Activated naive CD4-positive, alpha-beta T cell treated with anti-CD3 and anti-CD28 coated beads for 36 hours (primary cell): ENCODE results near the gene LRP8. TPM values are rescaled to one million over a fixed set of nuclear protein-coding genes. Genes with fewer than 3 reads are reported as not detected.
A peak's percentile ranks its signal among the peaks of the same experiment; 100 is the strongest.

ENCODE experiments used
- CTCF ChIA-PET: fragments of 350-600 bp; sonication (Branson Sonifier 250); formaldehyde crosslinking; loops from one replicate; lab custom pipeline; 2021; ENCODE audit warnings: antibody characterized with exemption; lab: Charles Lee
- DNase-seq: peaks from one replicate; pipeline ENCODE4 v3.0.0-alpha.2; 2020
- H3K27ac Mint-ChIP-seq: one replicate; pipeline ENCODE4 v1.8.0; 2021; ENCODE audit warnings: mild to moderate bottlenecking, mixed read lengths
- H3K27me3 Mint-ChIP-seq: one replicate; pipeline ENCODE4 v1.8.0; 2021; ENCODE audit warnings: low read depth, mixed read lengths
- H3K36me3 Mint-ChIP-seq: one replicate; pipeline ENCODE4 v1.8.0; 2021; ENCODE audit warnings: low read depth, mixed read lengths
- H3K4me1 Mint-ChIP-seq: one replicate; pipeline ENCODE4 v1.8.0; 2021; ENCODE audit warnings: low read depth, mixed read lengths
- H3K4me3 Mint-ChIP-seq: one replicate; pipeline ENCODE4 v1.8.0; 2021; ENCODE audit warnings: mild to moderate bottlenecking, moderate library complexity, mixed read lengths
- H3K9me3 Mint-ChIP-seq: one replicate; pipeline ENCODE4 v1.8.0; 2021; ENCODE audit warnings: mixed read lengths
- intact Hi-C: fragments of 100-400 bp; cut with micrococcal nuclease; formaldehyde crosslinking; loops from one replicate; pipeline ENCODE4 v1.15.1; 2023
- total RNA-seq, 2 experiments: library from RNA; stranded (reverse); gene quantifications; one replicate each; pipeline ENCODE4 v1.2.3, GENCODE V29; 2021

LRP8 gene
- total RNA-seq, 2 experiments from 2014 or later = 27.7 to 32.9 TPM

- CTCF ChIA-PET = no interaction called here
- Mint-ChIP-seq H3K36me3 (no peaks in the 10 kb centered on the region), H3K27me3 (no peaks in the 10 kb centered on the region), H3K27ac (no peak overlapping the region), H3K9me3 (no peaks in the 10 kb centered on the region), H3K4me3 (no peak overlapping the region), H3K4me1 (no peaks in the 10 kb centered on the region)
- DNase-seq = no peak
- intact Hi-C loops = no loop called here
Measured at GRCh38 chr1:53303726-53304515, 23.9 kb downstream of the LRP8 start.

GRCh38 chr1:53303243-53303642 lies 24.6 kb downstream of the LRP8 start:
- CTCF ChIA-PET = no interaction called here
- no peaks in the 10 kb centered on the region for H3K9me3 Mint-ChIP-seq
- H3K27ac Mint-ChIP-seq = no peak overlapping the region
- H3K36me3 Mint-ChIP-seq = no peaks in the 10 kb centered on the region
- no peak for DNase-seq
- H3K4me3 Mint-ChIP-seq = no peak overlapping the region
- no peaks in the 10 kb centered on the region for H3K27me3 Mint-ChIP-seq
- H3K4me1 Mint-ChIP-seq = no peaks in the 10 kb centered on the region
- intact Hi-C loops = no loop called here

GRCh38 chr1:53299233-53299632 lies 28.6 kb downstream of the LRP8 start:
- no peak for DNase-seq
- H3K27ac Mint-ChIP-seq = no peak overlapping the region
- intact Hi-C loops = no loop called here
- no peaks in the 10 kb centered on the region for H3K27me3 Mint-ChIP-seq
- H3K4me3 Mint-ChIP-seq = no peak overlapping the region
- CTCF ChIA-PET = no interaction called here
- H3K4me1 Mint-ChIP-seq = peaks cover 17% of the 10 kb centered on the region
- no peaks in the 10 kb centered on the region for H3K36me3 Mint-ChIP-seq
- H3K9me3 Mint-ChIP-seq = no peaks in the 10 kb centered on the region

DNA sequence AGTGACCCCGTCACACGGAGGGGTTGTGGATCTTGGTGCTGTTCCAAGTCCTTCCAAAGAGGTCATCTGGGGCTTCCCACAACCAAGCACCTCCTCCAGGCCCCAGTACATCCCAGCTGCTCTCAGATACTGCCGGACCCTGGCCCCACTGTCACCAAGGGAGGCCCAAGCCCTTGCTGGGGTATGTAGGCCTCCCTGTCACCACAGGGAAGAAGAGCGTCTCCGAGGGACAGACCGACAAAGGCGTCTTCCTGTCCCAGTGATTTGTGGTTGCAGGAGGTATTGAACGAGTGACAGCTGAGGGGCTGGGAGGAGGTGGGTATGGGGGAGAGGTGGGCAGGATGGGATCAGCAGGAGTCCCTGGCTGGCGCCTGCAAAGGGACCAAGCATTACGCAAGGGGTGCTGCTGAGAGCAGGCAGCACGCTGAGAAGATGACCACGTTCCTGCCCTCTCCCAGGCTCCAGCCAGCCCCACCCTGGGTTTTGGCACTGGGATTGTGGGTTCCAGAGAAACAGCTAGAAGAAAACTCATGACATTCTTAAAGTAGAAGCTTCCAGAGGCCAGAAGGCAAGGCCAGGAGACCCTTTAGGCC lies 29.7 kb downstream of the LRP8 start:
- CTCF ChIA-PET = interaction anchor here (0.6 kb wide), 1 partner anchor 49 kb away, joined by 3 read pairs; no protein-coding TSS in a partner anchor
- Mint-ChIP-seq H3K27me3 (no peaks in the 10 kb centered on the region), H3K27ac (no peak overlapping the region), H3K4me1 (peaks cover 26% of the 10 kb centered on the region), H3K4me3 (no peak overlapping the region), H3K9me3 (no peaks in the 10 kb centered on the region), H3K36me3 (no peaks in the 10 kb centered on the region)
- DNase-seq = no peak
- intact Hi-C loops = no loop called here

DNA sequence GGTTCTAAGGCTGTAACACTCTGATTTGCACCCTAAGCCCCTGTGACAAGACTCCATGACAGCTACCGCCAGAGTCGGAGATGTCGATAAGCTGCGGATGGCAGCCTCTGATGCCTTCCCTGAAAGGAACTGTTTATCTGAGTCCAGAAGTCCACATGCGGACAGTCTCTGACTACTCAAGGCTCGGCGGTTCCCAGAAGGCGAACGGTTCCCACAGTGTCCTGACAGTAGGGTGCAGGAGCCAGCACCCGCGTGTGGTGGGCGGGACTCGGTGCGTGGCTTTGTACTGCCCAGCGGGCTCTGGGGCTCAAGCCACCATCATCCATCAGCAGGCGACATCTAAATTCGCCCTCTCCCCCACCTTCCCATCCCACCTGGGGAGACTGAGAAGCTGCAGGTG lies 30.7 kb downstream of the LRP8 start:
- Mint-ChIP-seq H3K4me1 (peaks cover 27% of the 10 kb centered on the region), H3K4me3 (no peak overlapping the region), H3K9me3 (no peaks in the 10 kb centered on the region), H3K27me3 (no peaks in the 10 kb centered on the region), H3K36me3 (no peaks in the 10 kb centered on the region), H3K27ac (no peak overlapping the region)
- DNase-seq = no peak
- CTCF ChIA-PET = interaction anchor here (1.3 kb wide), 1 partner anchor 19 kb away, joined by 5 read pairs; no protein-coding TSS in a partner anchor
- intact Hi-C loops = no loop called here

GRCh38 chr1:53296117-53296749 lies 31.6 kb downstream of the LRP8 start:
- H3K27ac Mint-ChIP-seq = peak overlapping the region; percentile 66
- H3K27me3 Mint-ChIP-seq = no peaks in the 10 kb centered on the region
- CTCF ChIA-PET = interaction anchor here (1.3 kb wide), 1 partner anchor 18 kb away, joined by 5 read pairs; no protein-coding TSS in a partner anchor
- H3K9me3 Mint-ChIP-seq = no peaks in the 10 kb centered on the region
- intact Hi-C loops = no loop called here
- no peak overlapping the region for H3K4me3 Mint-ChIP-seq
- peak; percentile 46 for DNase-seq
- no peaks in the 10 kb centered on the region for H3K36me3 Mint-ChIP-seq
- H3K4me1 Mint-ChIP-seq = peaks cover 27% of the 10 kb centered on the region

- Mint-ChIP-seq H3K36me3 (no peaks in the 10 kb centered on the region), H3K9me3 (no peaks in the 10 kb centered on the region)
Measured at GRCh38 chr1:53295726-53296116, 32.1 kb downstream of the LRP8 start.

DNA sequence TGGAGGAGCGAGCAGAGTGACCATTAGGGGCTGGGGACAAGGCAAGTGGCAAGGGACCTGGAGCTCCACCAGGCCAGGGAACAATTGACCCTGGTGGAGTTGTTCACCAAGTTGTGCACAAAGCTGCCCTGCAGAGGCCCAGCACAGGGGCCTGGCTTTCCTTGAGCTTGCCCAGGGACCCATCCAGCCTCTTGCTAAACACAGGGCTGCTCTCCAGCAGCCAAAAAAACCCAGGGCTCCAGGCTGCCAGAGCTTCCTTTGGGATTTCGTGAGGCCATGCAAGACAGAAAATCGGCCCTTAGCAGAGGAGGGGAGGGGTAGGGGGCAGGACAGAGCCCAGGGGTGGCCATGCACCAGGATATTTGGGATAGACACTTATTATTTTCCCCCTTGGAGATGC lies 32.6 kb downstream of the LRP8 start:
- H3K36me3 Mint-ChIP-seq = no peaks in the 10 kb centered on the region
- no peaks in the 10 kb centered on the region for H3K27me3 Mint-ChIP-seq
- H3K4me3 Mint-ChIP-seq = no peak overlapping the region
- peaks cover 27% of the 10 kb centered on the region for H3K4me1 Mint-ChIP-seq
- no peak overlapping the region for H3K27ac Mint-ChIP-seq
- CTCF ChIA-PET = no interaction called here
- DNase-seq = no peak
- intact Hi-C loops = no loop called here
- H3K9me3 Mint-ChIP-seq = no peaks in the 10 kb centered on the region

More at GRCh38 chr1:53295726-53296116, 32.1 kb downstream of the LRP8 start:
- no peak for DNase-seq
- intact Hi-C loops = no loop called here
- H3K27ac Mint-ChIP-seq = peak overlapping the region; percentile 66
- no peak overlapping the region for H3K4me3 Mint-ChIP-seq
- CTCF ChIA-PET = no interaction called here
- peaks cover 27% of the 10 kb centered on the region for H3K4me1 Mint-ChIP-seq
- no peaks in the 10 kb centered on the region for H3K27me3 Mint-ChIP-seq

DNA sequence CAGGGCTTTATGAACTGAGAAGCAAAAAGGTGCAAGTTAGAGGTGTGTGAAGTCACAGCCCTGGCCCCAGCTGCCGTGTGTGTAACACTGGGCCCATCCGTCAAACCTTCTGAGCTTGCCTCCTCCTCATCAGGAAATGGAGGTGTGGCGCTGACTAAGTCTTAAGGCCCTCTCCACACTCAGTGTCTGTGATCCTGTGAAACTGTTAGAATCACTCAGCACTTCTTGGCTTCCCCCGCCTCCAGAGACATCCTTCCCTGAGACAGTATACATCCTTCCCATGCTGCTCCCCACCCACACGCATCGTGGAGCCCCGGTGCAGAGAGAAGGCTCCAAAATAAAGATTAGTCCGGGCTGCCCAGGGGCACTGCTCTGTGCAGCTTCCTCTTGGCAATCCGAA lies 33.3 kb downstream of the LRP8 start:
- peak; percentile 80 for DNase-seq
- H3K27me3 Mint-ChIP-seq = no peaks in the 10 kb centered on the region
- intact Hi-C loops = loop anchor here (1.0 to 5.0 kb wide), 3 partner anchors 32 to 98 kb away; no protein-coding TSS in a partner anchor
- H3K4me1 Mint-ChIP-seq = peaks cover 27% of the 10 kb centered on the region
- H3K9me3 Mint-ChIP-seq = no peaks in the 10 kb centered on the region
- H3K27ac Mint-ChIP-seq = peak overlapping the region; percentile 41
- CTCF ChIA-PET = interaction anchor here (1.0 to 2.7 kb wide), 2 partner anchors 16 to 99 kb away, joined by 4 to 11 read pairs; no protein-coding TSS in a partner anchor
- no peak overlapping the region for H3K4me3 Mint-ChIP-seq
- H3K36me3 Mint-ChIP-seq = peaks cover 4% of the 10 kb centered on the region

DNA sequence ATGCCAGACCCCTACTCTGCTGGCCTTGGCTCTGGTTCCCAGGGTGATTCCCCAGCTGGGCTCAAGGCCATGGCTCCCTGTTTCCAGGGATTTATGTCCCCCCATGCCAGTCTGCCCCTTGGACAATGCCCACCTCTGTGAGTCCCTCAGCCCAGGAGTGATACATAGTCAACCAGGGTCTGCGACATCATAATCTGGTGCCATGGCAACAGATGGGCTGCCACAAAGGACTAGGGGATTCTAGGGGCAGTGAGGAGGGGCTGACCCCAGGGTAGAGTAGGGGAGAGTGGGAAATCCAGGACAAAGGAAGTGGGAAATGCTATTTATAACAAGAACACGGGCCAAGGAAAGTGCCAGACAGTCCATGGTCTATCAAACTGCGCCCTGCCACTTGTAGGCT lies 33.8 kb downstream of the LRP8 start:
- intact Hi-C loops = loop anchor here (1.0 to 5.0 kb wide), 3 partner anchors 32 to 98 kb away; no protein-coding TSS in a partner anchor
- DNase-seq = no peak
- CTCF ChIA-PET = interaction anchor here (1.0 to 2.7 kb wide), 2 partner anchors 16 to 99 kb away, joined by 4 to 11 read pairs; no protein-coding TSS in a partner anchor
- Mint-ChIP-seq H3K4me3 (no peak overlapping the region), H3K4me1 (peaks cover 27% of the 10 kb centered on the region), H3K27ac (peak overlapping the region; percentile 41), H3K9me3 (no peaks in the 10 kb centered on the region), H3K27me3 (no peaks in the 10 kb centered on the region), H3K36me3 (peaks cover 5% of the 10 kb centered on the region)

DNA sequence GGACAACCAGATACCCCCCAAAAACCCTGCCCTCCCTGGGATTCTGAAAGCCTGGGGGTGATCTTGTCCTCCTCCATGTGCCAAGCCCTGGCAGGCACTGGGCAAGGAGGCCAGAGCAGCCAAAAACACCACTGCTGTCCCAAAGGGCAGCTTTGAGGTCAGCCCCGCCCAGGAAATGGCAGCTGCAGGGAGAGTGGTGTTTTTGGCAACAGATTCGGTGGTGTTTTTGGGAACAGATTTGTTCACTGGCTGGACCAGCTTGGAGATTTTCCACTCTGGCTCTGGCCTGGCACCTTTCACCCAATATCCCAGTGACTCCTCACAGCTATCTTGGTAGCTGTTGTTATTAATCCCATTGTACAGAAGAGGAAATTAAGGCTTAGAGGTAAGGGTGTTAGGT lies 34.7 kb downstream of the LRP8 start:
- Mint-ChIP-seq H3K4me3 (no peak overlapping the region), H3K4me1 (peaks cover 27% of the 10 kb centered on the region), H3K27me3 (no peaks in the 10 kb centered on the region), H3K27ac (peak overlapping the region; percentile 30), H3K36me3 (peaks cover 7% of the 10 kb centered on the region), H3K9me3 (no peaks in the 10 kb centered on the region)
- no peak for DNase-seq
- intact Hi-C loops = loop anchor here (5.0 kb wide), 1 partner anchor 99 kb away; no protein-coding TSS in a partner anchor
- CTCF ChIA-PET = interaction anchor here (2.7 kb wide), 1 partner anchor 15 kb away, joined by 11 read pairs; no protein-coding TSS in a partner anchor

DNA sequence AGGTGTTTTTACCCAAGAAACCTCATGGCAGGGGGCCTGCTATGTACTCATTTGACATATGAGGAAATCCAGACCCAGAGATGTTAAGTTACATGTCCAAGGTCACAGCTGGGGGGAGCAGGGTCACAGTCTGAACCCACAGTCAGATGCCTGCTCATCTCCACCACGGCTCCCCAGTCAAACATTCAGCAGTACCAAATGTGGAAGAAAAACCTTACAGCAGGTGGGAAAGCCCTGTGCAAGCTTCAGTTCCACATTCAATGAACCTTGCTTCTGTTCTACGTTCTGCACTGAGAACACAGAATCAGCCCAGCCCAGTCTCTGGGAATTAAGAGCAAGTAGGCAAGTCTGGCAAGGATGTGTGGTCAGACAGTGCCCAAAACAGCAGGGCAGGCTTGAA lies 35.2 kb downstream of the LRP8 start:
- H3K27me3 Mint-ChIP-seq = no peaks in the 10 kb centered on the region
- H3K4me1 Mint-ChIP-seq = peaks cover 27% of the 10 kb centered on the region
- no peak overlapping the region for H3K4me3 Mint-ChIP-seq
- intact Hi-C loops = loop anchor here (5.0 kb wide), 1 partner anchor 100 kb away; no protein-coding TSS in a partner anchor
- H3K36me3 Mint-ChIP-seq = peaks cover 7% of the 10 kb centered on the region
- DNase-seq = no peak
- CTCF ChIA-PET = interaction anchor here (2.7 kb wide), 1 partner anchor 14 kb away, joined by 11 read pairs; no protein-coding TSS in a partner anchor
- no peak overlapping the region for H3K27ac Mint-ChIP-seq
- H3K9me3 Mint-ChIP-seq = no peaks in the 10 kb centered on the region
